KG1 (cell line): ENCODE measurements around the gene FKBP5.
"Not testable (repeated sequence)": the region's sequence is repeated elsewhere in the genome, so short reads cannot be mapped to it uniquely, and the experiment has no call there.

Experiments
- DNase-seq: peaks from one replicate; lab custom pipeline; 2025; lab: John Stamatoyannopoulos, UW

The FKBP5 gene

DNA sequence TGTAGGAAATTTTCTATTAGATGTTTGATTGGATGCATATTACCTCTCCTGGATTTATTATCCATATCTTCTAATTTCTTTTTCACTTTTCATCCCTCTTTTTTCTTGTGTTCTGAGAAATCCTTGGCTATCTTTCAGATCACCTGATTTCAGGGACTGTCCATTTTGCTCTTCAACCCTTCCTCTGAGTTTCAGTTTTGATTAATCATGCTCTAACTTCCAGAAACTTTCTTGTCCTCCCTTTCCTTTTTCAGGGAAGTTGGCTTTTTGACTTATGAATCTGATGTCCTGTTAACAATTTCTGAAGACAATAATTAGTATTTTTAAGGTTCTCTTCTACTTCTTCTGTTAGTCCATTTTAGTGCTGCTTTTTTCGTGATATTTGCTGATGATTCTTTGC lies 79.1 kb downstream of the FKBP5 start:
- DNase-seq: no peak

DNA sequence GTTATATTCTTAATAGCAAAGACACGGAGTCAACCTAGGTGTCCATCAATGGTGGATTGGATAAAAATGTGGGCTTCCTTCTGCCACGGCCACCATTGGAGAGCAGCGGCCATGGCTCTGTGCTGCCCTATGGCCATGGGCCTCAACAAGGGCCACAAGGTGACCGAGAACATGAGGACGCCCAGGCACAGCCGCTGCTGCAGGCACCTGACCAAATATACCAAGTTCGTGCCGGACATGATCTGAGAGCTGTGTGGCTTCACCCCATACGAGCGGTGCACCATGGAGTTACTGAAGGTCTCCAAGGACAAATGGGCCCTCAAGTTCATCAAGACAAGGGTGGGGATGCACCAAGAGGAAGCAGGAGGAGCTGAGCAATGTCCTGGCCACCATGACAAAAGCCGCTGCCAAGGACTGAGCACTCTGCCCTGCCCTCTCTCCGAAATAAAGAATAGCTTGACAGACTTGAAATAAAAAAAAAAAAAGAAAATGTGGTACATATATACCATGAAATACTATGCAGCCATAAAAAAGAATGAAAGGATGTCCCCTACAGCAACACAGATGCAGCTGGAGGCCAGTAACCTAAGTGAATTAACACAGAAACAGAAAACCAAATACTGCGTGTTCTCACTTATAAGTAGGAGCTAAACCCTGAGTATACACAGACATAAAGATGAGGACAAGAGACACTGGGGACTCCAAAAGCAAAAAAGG lies 81.0 kb downstream of the FKBP5 start:
- no peak for DNase-seq

DNA sequence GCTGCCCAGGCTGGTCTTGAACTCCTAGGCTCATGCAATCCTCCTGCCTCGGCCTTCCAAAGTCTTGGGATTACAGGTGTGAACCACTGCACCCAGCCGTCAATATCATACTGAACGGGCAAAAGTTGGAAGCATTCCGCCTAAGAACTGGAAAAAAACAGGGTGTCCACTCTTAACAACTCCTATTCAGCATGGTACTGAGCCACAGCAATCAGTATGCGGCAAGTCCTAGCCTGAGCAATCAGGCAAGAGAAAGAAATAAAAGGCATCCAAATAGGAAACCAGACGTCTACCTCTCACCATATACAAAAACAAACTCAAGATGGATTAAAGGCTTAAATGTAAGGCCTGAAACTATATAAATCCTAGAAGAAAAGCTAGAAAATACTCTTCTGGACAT lies 83.1 kb downstream of the FKBP5 start:
- DNase-seq: no peak

DNA sequence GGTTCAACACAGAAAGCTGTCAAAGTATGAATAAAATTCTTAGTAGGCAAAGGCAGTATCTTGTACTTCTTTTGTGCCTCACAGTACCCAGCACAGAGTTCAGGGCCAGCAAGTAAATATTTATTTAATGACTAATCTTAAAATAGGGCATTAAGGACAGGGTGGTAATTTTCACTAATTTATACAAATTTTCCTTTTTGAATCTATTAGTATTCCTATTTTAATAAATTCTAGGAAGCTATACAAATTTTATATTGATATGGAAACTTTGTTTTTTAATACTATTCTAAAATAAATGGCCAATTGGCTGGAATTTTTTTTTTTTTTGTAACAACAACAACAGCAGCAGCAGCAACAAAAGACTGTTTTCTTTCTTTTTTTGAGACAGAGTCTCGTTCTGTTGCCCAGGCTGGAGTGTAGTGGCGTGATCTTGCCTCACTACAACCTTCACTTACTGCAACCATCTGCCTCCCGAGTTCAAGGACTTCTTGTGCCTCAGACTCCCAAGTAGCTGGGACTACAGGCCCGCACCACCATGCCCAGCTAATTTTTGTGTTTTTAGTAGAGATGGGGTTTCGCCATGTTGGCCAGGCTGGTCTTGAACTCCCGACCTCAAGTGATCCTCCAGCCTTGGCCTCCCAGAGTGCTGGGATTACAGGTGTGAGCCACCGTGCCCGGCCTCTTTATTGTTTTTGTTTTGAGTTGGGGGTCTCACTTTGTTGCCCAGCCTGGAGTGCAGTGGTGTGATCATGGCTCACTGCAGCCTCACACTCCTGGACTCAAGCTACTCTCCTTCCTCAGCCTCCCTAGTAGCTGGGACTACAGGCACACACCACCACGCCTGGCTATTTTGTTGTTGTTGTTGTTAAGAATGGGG lies 85.2 kb downstream of the FKBP5 start:
- no peak for DNase-seq

DNA sequence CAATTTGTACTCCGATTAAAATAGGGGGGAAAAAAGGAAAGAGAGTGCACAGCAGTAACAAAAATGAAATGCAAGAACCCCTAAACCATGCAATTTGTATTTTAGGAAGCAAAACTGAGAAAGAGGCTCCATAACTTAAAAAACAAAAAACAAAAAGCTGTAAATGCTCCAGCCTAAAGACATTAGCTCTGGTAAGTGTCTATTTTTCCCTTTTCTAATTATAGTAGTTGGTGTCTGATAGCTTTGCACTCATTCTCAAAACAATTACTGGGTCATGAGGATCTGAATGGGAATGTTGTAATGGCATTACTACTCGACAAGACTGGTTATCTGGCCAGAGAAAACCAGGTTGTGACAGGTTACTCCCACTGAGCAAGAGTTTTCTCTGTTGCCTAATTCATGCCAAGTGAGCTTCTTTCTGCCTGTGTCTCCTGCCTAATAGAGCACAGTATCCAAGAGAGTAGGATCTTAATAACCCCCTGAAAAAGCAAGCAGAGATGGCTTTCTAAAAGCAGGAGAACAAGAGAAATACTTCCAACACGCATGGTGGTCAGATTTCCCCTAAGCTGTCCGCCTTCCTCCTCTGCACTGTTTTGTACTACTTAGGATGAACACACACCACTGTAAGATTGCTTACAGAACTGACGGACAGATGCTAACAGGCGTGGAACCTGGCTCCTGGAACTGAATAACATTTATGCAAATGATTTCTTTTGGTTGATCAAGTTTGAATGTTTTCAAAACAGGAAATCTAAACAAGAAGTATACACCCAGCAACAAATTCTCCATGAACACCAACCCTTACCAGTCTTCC lies 86.4 kb downstream of the FKBP5 start:
- DNase-seq: no peak

DNA sequence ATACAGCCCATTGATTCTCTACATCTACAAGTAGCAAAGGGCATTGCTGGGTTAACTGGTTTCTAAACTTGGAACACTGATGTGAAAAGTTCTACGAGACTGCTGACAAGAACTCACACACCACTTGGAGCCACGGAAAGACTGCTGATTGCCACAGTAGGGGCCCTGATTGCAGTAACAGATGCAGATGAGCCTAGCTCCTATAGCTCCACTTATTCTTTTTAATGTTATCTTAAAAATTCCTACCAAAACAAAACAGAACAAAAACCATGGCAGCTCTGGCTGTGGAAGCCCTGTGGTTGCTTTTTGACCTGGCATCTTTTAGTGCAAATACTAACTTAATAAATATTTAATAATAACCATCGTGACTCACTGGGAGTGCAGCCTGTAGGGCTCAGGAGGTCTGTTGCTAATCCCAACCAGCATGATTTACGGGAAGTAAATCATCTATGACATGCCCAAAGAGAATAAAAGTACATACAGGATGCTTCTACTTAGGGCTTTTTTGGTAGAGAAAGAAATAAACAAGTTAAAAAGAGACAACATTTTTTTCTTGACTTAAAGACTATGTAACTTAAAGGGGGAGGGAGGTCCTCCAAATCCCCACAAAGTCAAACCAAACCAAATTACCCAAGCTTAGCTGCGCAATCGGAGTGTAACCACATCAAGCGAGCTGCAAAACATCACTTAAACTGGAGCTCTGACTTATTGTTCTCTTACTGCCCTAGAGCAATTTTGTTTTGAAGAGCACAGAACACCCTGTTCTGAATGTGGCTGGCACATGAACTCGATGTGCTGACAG lies 87.2 kb downstream of the FKBP5 start:
- no peak for DNase-seq

DNA sequence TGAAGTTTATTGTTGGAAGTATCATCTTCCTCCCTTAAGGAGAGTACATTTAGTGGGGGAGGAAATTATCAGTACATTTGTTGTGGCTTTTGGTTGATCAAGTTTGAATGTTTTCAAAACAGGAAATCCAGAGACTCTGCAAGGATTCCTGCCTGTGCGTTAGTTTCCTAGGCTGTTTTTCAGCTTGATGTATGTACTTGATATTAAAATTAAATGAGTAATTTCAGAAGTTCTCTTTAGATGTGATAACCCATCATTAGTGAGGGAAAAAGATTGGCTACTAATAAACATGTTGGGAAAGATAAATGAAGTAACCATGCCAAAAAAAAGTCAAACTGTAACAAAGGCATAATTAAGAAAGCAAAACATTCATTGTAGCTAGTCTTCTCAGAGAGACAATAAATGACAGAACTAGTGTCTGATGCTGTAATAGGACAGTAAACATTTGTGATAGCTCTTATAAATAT lies 88.0 kb downstream of the FKBP5 start:
- no peak for DNase-seq

DNA sequence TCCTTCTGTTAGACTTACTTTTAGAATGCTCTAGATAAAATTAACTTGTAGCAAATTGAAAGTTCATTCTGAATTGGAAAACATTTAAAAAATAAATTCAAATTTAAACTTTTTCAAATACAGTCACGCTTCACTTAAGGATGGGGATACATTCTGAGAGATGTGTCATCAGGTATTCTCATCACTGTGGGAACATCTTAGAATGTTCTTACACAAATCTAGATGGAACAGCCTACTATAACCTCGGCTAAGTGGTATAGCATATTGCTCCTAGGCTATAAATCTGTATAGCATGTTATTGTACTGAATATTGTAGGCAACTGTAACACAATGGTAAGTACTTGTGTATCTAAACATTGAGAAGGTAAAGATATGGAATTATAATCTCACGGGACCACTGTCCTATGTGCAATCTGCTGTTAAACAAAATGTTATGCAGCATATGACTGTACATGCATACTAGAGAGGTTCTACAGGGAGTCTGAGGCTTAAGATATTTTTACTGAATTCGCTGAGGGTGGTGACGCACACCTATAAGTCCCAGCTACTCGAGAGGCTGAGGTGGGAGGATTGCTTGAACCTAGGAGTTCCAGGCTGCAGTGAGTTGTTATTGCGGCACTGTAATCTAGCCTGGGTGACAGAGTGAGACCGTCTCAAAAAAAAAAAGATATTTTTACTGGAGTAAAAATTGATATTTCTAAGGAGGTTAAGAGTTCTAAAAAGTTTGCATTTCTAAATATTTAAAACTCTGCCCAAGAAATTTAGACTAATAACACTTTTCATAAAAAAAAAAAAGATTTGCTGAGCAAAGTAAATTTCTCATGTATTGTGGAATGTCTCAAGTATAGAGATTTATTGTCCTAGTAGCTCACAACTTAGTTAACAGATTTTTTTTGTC lies 88.7 kb downstream of the FKBP5 start:
- DNase-seq: no peak

DNA sequence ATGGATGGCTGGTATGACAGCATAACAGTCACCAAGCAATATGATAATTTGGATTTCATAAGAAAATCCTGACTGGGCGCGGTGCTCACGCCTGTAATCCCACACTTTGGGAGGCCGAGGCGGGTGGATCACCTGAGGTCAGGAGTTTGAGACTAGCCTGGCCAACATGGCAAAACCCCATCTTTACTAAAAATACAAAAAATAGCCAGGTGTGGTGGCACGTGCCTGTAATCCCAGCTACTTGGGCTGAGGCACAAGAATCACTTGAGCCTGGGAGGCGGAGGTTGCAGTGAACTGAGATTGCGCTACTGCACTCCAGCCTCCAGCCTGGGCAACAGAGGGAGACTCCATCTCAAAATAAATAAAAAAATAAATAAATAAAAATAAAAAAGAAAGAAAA lies 90.1 kb downstream of the FKBP5 start:
- not testable (repeated sequence) for DNase-seq

DNA sequence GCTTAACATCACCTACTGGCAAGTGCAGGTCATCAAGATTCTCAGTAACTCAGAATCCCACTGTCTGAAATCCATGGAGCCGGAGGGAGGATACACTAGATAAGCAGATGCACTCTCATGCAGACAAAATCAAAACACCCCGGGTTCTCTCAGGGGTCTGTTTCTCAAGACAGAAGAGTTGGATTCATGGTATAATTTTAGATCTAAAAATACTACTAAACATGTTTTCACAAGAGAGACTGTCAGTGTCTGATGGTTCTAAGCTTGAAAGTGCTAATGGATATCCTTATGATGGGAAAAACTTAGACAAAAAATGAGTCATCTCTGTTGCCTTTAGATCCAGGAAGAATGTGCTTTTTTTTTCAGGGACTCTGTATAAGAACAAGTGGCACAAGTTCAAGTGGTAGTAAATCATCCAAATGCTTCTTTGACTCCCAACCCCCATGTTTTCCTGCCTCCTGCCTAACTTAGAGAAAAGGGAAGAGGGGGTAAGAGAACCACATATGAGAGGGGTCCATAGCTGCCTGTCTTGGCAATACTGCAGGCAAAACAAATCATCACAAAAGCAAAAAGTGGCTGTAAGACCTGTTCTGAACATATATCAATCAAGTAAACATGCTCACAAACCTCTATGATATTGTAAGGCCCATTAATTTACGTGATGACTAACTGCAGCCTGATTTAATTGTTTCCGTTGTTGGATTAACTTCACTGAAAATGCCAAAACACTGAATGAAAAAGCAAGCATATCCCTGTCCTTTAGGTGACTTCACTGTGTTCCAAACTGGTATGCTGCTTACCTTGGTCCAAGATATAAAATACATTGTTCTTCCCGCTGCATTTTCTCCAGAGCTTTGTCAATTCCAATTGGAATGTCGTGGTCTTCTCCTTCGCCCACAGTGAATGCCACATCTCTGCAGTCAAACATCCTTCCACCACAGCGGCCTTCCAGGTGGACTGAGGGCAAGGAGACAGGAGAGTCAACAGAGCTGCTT lies 92.0 kb downstream of the FKBP5 start:
- no peak for DNase-seq

DNA sequence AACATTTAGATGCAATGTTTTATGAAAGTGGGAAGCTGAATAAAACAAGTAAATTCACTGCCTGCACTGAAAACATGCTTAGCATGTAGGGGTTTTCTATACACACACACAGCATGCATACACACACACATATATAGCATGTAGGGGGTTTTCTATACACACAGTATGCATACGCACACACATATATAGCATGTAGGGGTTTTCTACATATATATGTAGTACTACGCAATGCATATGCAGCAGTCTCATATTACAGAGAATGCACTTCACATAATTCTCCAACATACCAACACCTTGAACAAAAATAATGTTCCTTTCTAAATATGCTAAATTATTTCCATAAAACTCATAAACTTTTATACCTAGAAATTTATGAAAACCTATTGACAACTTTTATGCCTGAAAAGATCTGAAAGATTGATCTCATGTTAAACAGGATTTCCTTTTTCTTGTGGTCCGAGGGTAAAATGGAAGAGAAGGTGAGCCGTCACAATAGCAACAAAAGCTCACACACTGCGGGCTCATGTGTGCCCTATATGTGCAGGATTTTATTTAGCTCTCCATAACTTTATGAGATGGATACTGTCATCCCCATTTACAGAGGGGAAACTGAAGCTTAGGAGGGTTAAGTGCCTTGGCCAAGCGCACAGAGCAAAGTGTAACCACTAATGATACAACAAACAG lies 94.1 kb downstream of the FKBP5 start:
- DNase-seq: no peak

DNA sequence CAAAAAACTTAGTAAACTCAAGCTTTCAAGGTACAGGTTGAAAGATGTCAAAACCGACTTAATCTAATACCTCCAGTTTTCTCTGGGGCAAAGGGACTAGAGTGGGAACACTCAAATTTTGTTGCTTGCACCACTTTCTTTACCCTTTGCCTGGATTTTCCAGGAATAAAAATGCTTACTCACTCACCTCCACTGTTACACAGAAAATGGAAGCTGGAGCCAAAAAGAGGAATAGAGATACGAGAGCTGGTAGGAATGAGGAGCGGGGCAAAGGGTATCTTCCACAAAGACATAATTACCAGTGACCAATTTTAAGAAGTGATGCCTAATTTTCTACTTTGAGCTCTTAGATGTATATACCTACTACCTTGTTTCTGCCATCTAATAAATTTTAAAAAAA lies 96.5 kb downstream of the FKBP5 start:
- no peak for DNase-seq

DNA sequence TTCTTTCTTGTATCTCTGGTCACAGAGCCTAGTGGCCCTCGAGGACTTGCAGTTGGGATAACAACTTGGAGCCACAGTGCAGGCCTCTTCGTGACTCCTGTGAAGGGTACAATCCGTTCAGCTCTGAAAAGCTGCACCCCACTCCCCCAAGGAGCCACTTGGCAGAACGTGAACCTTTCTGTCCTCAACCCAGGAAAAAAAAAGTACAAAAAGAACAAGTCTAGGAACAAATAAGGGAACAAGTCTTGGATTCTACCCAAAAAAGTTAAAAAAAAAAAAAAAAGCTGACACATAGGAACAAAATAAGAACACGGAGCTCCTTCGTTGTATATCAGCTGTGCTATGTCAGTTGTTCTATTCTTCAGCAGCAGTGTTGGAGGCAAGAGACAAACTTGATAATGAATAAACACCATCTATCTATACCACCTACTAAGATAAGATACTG lies 98.1 kb downstream of the FKBP5 start:
- no peak for DNase-seq

DNA sequence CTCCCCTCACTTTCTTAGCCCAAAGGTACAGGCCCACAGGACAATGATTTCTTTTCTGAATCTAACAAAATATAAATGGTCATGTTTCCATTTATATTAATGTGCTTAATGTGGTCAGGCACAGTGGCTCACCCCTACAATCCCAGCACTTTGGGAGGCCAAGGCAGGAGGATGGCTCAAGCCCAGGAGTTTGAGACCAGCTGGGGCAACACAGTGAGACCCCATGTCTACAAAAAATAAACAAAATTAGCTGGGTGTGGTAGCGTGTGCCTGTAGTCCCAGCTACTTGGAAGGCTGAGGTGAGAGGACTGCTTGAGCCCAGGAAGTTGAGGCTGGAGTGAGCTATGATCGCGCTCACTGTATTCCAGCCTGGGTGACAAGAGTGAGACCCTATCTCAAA lies 98.8 kb downstream of the FKBP5 start:
- DNase-seq: no peak

DNA sequence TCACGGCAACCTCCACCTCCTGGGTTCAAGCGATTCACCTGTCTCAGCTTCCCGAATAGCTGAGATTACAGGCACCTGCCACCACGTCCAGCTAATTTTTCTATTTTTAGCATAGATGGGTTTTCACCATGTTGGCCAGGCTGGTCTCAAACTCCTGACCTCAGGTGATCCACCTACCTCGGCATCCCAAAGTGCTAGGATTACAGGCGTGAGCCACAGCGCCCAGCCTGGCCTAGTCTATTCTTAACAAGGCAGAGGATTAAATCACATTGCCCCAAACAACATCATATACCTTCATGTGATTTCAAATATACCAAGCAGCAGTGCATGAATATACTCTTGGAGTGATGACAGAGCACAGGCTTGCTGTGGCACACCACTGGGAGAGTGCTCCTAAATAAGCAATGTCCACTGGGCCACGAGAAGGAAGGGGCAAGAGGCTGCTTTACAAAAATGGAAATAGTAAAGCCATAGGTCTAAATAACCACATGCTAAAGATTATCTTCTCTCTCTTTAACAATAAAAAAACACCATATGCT lies 99.4 kb downstream of the FKBP5 start:
- DNase-seq: no peak

DNA sequence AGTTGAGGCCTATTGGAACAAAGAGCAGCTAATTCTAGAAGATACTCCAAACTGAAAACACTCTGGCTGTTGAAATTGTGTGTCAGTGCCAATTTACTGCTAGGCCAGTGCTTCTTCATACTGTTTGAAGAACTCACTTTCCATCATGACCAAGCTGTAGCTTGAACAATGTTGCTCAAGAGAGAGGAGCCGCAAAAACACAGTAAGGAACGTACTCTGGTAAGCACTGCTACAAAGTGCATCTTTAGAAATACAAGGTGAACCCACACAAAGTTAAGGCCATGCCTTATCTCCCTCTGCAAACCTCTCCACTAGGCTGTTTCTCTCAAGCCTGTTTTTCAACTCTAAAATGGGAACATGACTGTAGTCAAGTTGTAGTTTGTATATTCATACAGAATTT lies 101.5 kb downstream of the FKBP5 start:
- DNase-seq: no peak

DNA sequence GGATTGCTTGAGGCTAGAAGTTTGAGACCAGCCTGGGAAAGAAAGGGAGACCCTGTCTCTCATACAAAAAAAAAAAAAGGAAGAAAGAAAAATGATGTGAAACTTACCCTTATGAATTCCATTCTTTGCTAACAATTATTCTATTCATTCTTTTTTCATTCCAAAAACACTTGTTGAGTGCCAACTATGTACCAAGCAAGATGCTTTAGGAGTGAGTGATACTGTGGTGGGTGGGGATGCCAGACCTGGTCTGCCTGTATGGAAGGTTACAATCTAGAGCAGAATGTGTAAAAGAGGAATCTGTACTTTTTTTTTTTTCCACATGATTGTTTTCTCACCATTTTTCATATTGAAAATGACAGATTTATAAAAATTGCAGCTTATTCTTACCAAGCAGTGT lies 102.2 kb downstream of the FKBP5 start:
- no peak for DNase-seq

DNA sequence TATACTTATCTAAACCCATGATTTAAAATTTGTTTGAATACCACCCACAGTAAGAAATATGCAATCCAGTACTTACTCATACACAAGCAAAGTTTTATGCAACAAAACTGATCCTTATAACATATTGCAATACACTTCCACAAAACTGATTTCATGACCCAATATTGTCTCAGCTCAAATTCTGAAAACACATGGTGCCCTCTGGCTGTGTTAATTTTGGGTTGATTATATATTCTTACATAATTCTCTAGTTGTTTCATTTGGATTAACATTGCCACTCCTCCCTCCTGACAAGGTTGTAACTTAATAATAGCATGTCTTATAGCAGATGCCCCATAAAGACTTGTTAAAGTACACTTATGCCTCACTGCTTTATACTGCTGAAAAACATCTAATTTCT lies 103.1 kb downstream of the FKBP5 start:
- no peak for DNase-seq
